K562 (cell line): ENCODE data around the gene AJM1. TPM values are rescaled to one million over a fixed set of nuclear protein-coding genes. Genes with fewer than 3 reads are reported as not detected.

Source experiments
- ESRRA ChIP-seq: fragments of 450-650 bp; IDR thresholded peaks from 2 replicates; pipeline ENCODE4 v1.6.1; 2014; ENCODE audit warnings: low read depth, mild to moderate bottlenecking, moderate library complexity, borderline replicate concordance
- GTF2F1 ChIP-seq: IDR thresholded peaks from 2 replicates; pipeline ENCODE4 v1.6.1; 2011; ENCODE audit warnings: low read depth, low read length, improper control_type of control experiment
- KLF1 ChIP-seq: fragments of 450-650 bp; IDR thresholded peaks from 2 replicates; pipeline ENCODE4 v1.6.1; 2016; ENCODE audit warnings: missing genetic modification characterization, missing compliant biosample characterization
- MEIS2 ChIP-seq: fragments of 450-650 bp; IDR thresholded peaks from 2 replicates; pipeline ENCODE4 v1.6.1; 2014; ENCODE audit warnings: mild to moderate bottlenecking; ENCODE audit not compliant: partially characterized antibody
- NELFE ChIP-seq: IDR thresholded peaks from 2 replicates; pipeline ENCODE4 v1.6.1; 2011; ENCODE audit warnings: mild to moderate bottlenecking; ENCODE audit not compliant: insufficient read depth, insufficient read length
- PHF20 ChIP-seq: fragments of 450-650 bp; IDR thresholded peaks from 2 replicates; pipeline ENCODE4 v1.6.1; 2018; ENCODE audit not compliant: partially characterized antibody
- RB1 ChIP-seq: fragments of 450-650 bp; IDR thresholded peaks from 2 replicates; pipeline ENCODE4 v1.6.1; 2017; ENCODE audit warnings: low read depth, mild to moderate bottlenecking
- SAFB ChIP-seq: fragments of 200-400 bp; formaldehyde crosslinking; IDR thresholded peaks from 2 replicates; pipeline ENCODE4 v1.6.1; 2017; ENCODE audit warnings: low read depth, low read length, borderline replicate concordance
- SLC30A9 ChIP-seq: fragments of 250-450 bp; sonication (Bioruptor Pico); IDR thresholded peaks from 2 replicates; pipeline ENCODE4 v1.8.0; 2022; ENCODE audit warnings: mild to moderate bottlenecking, moderate library complexity
- SMAD4 ChIP-seq: fragments of 250-450 bp; sonication (Bioruptor Pico); conservative IDR thresholded peaks from 2 replicates; pipeline ENCODE4 v1.8.0; 2021; ENCODE audit warnings: inconsistent platforms, mild to moderate bottlenecking, moderate library complexity
- TBL1XR1 ChIP-seq, 2 experiments: IDR thresholded peaks; 2 replicates each; pipeline ENCODE4 v1.6.1; 2012; ENCODE audit warnings: improper control_type of control experiment in 2 of 2, low read length in 2 of 2, mild to moderate bottlenecking in 1 of 2
- U2AF2 ChIP-seq: fragments of 200-400 bp; formaldehyde crosslinking; optimal IDR thresholded peaks from 2 replicates; pipeline ENCODE3; 2017; ENCODE audit warnings: low read depth, mild to moderate bottlenecking, low read length
- ZBED1 ChIP-seq: IDR thresholded peaks from 2 replicates; pipeline ENCODE4 v1.6.1; 2014
- ZBTB43 ChIP-seq: sonication (generic); formaldehyde crosslinking; IDR thresholded peaks from 2 replicates; pipeline ENCODE4 v1.8.0; 2023; ENCODE audit warnings: mild to moderate bottlenecking, missing genetic modification reagents
- ZNF140 ChIP-seq: fragments of 250-450 bp; sonication (Bioruptor Pico); IDR thresholded peaks from 2 replicates; pipeline ENCODE4 v1.8.0; 2021; ENCODE audit warnings: moderate library complexity, mild to moderate bottlenecking, inconsistent platforms
- ZNF274 ChIP-seq: IDR thresholded peaks from 2 replicates; pipeline ENCODE4 v1.6.1; 2011; ENCODE audit warnings: low read depth, mild to moderate bottlenecking, low read length, moderate library complexity, borderline replicate concordance
- ZNF431 ChIP-seq: sonication (generic); formaldehyde crosslinking; IDR thresholded peaks from 2 replicates; pipeline ENCODE4 v1.8.0; 2022; ENCODE audit warnings: mild to moderate bottlenecking, missing genetic modification reagents
- ZSCAN32 ChIP-seq: fragments of 450-650 bp; formaldehyde crosslinking; IDR thresholded peaks from 2 replicates; pipeline ENCODE4 v1.4.0; 2020; ENCODE audit warnings: mild to moderate bottlenecking, moderate library complexity
- polyA plus RNA-seq, 8 experiments: library from polyadenylated mRNA; depleted of rRNA in 4 of 8; stranded (reverse) in 5 of 8; unstranded in 3 of 8; fragments of >200 nt; fragmentation: Nextera tagmentation in 2 of 8; fragmentation: Illumina TruSeq in 1 of 8; extraction: Ambion mirVana in 2 of 8; extraction: Trizol in 1 of 8; gene quantifications; 2 replicates each; pipeline versions ENCODE4 v1.2.1 to v1.2.3, GENCODE V29; 2011 to 2014; ENCODE audit warnings: inconsistent platforms in 1 of 8, missing spikeins in 1 of 8
- total RNA-seq, 7 experiments: library from RNA; depleted of rRNA in 6 of 7; stranded (reverse); fragments of >200 nt in 6 of 7; fragmentation: Illumina TruSeq in 2 of 7; extraction: Trizol in 2 of 7; gene quantifications; 2 replicates each; pipeline versions ENCODE4 v1.2.1 to v1.2.3, GENCODE V29; 2011 to 2021; ENCODE audit warnings: low replicate concordance in 1 of 7
- TF ChIP-seq, protein P1 (sequence below), 2 experiments: fragments of 200-800 bp in 1 of 2; sonication (Bioruptor generic) in 1 of 2; sonication (generic) in 1 of 2; formaldehyde crosslinking in 1 of 2; IDR thresholded peaks in 1 of 2; conservative IDR thresholded peaks in 1 of 2; 2 replicates each; pipeline versions ENCODE4 v1.5.0 to v1.6.1; 2016 to 2020; ENCODE audit warnings: missing compliant biosample characterization in 1 of 2, missing genetic modification characterization in 1 of 2, missing genetic modification reagents in 1 of 2
- TF ChIP-seq, protein P2 (sequence below): fragments of 200-800 bp; sonication (Bioruptor generic); IDR thresholded peaks from 2 replicates; pipeline ENCODE4 v1.6.1; 2017; ENCODE audit warnings: missing genetic modification characterization, missing compliant biosample characterization

Gene AJM1
- total and polyA plus RNA-seq, 9 of the 15 experiments (the other 6 are each of a cell fraction or from before 2014, with no cell fraction given), result 0.01 to 3.7 (median 0.65) TPM; not detected in 1

GRCh38 chr9:136885950-136886578, 43.8 kb downstream of the AJM1 start, which contains the start of gene TRAF2 (continued):
- TF ChIP-seq PHF20, result peak; percentile 76
- peak; percentile 89 for TF ChIP-seq RB1
- TF ChIP-seq ZBTB43, result no peak
- no peak for TF ChIP-seq MEIS2
- no peak for TF ChIP-seq SLC30A9 (CRISPR knock-in tag)
- TF ChIP-seq ESRRA, result no peak; the same call in 1 of the 2 replicates
- TF ChIP-seq, protein P1, sequence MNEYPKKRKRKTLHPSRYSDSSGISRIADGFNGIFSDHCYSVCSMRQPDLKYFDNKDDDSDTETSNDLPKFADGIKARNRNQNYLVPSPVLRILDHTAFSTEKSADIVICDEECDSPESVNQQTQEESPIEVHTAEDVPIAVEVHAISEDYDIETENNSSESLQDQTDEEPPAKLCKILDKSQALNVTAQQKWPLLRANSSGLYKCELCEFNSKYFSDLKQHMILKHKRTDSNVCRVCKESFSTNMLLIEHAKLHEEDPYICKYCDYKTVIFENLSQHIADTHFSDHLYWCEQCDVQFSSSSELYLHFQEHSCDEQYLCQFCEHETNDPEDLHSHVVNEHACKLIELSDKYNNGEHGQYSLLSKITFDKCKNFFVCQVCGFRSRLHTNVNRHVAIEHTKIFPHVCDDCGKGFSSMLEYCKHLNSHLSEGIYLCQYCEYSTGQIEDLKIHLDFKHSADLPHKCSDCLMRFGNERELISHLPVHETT (CRISPR knock-in tag; conservative IDR thresholded peaks at IDR 0.05 in 1 of 2, IDR thresholded peaks at IDR 0.05 in 1 of 2), result peak in 1 of 2 experiments; percentile 70; a peak in 2 of 4 replicates
- no peak for TF ChIP-seq ZNF140 (CRISPR knock-in tag)
- TF ChIP-seq KLF1, result peak; percentile 21; the same call in 1 of the 2 replicates
- TF ChIP-seq ZNF274, result no peak
- no peak for TF ChIP-seq GTF2F1
- peak; percentile 83 for TF ChIP-seq SAFB
- TF ChIP-seq NELFE, result no peak
- TF ChIP-seq ZBED1, result 0 out of 2 replicates have a peak, but pooled peaks have one; percentile 18
- no peak for TF ChIP-seq ZNF431 (CRISPR knock-in tag)
- peak; percentile 49; the same call in 1 of the 2 replicates for TF ChIP-seq SMAD4
- TF ChIP-seq, protein P2, sequence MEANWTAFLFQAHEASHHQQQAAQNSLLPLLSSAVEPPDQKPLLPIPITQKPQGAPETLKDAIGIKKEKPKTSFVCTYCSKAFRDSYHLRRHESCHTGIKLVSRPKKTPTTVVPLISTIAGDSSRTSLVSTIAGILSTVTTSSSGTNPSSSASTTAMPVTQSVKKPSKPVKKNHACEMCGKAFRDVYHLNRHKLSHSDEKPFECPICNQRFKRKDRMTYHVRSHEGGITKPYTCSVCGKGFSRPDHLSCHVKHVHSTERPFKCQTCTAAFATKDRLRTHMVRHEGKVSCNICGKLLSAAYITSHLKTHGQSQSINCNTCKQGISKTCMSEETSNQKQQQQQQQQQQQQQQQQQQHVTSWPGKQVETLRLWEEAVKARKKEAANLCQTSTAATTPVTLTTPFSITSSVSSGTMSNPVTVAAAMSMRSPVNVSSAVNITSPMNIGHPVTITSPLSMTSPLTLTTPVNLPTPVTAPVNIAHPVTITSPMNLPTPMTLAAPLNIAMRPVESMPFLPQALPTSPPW (CRISPR knock-in tag), result no peak; the same call in 1 of the 2 replicates
- no peak for TF ChIP-seq TBL1XR1 (IDR thresholded peaks at IDR 0.05; ENCODE audit: low read length in 2 of 2)
- no peak for TF ChIP-seq ZSCAN32 (CRISPR knock-in tag)
- TF ChIP-seq U2AF2, result no peak
